Pons (tissue), 1 donor: ENCODE data around the gene ADARB2.
"Not testable (repeated sequence)": the region's sequence is repeated elsewhere in the genome, so short reads cannot be mapped to it uniquely, and the experiment has no call there.

Experiments
- DNase-seq: peaks from one replicate; pipeline ENCODE4 v3.0.0-alpha.2; 2016; ENCODE audit warnings: low spot score

The ADARB2 gene

GRCh38 chr10:1172256-1172984 lies 564.9 kb downstream of the ADARB2 start:
- no peak for DNase-seq

GRCh38 chr10:1171586-1171985 lies 565.7 kb downstream of the ADARB2 start:
- no peak for DNase-seq

GRCh38 chr10:1171182-1171581 lies 566.1 kb downstream of the ADARB2 start:
- DNase-seq: no peak

GRCh38 chr10:1170867-1171180 lies 566.5 kb downstream of the ADARB2 start:
- no peak for DNase-seq

- no peak for DNase-seq
These were observed 567.1 kb downstream of the ADARB2 start for GRCh38 chr10:1169981-1170866.

GRCh38 chr10:1169186-1169885 lies 568.0 kb downstream of the ADARB2 start:
- DNase-seq: no peak

- no peak for DNase-seq
These were observed 568.6 kb downstream of the ADARB2 start for GRCh38 chr10:1168763-1169162.

- DNase-seq: no peak
These were observed 570.5 kb downstream of the ADARB2 start for GRCh38 chr10:1166828-1167275.

GRCh38 chr10:1166101-1166827 lies 571.1 kb downstream of the ADARB2 start:
- DNase-seq: no peak

- DNase-seq: no peak
These were observed 573.5 kb downstream of the ADARB2 start for GRCh38 chr10:1163831-1164230.

GRCh38 chr10:1163204-1163660 lies 574.1 kb downstream of the ADARB2 start:
- no peak for DNase-seq

GRCh38 chr10:1162481-1163203 lies 574.7 kb downstream of the ADARB2 start:
- DNase-seq: no peak

GRCh38 chr10:1161315-1161673 lies 576.0 kb downstream of the ADARB2 start:
- DNase-seq: not testable (repeated sequence)

- no peak for DNase-seq
These were observed 576.6 kb downstream of the ADARB2 start for GRCh38 chr10:1160561-1161314.

- DNase-seq: no peak
These were observed 577.9 kb downstream of the ADARB2 start for GRCh38 chr10:1159131-1160061.

- DNase-seq: not testable (repeated sequence)
These were observed 578.8 kb downstream of the ADARB2 start for GRCh38 chr10:1158536-1158935.

GRCh38 chr10:1158066-1158465 lies 579.3 kb downstream of the ADARB2 start:
- DNase-seq: no peak

- no peak for DNase-seq
These were observed 579.8 kb downstream of the ADARB2 start for GRCh38 chr10:1157615-1157933.

GRCh38 chr10:1156921-1157614 lies 580.3 kb downstream of the ADARB2 start:
- DNase-seq: no peak
